ENCODE measurements around the gene MOCOS. TPM values are rescaled to one million over a fixed set of nuclear protein-coding genes. Genes with fewer than 3 reads are reported as not detected.

The MOCOS gene
- total and polyA plus RNA-seq, 2 of the 8 experiments (the other 6 are each of a cell fraction or from before 2014, with no cell fraction given): 4.7 to 5.8 TPM

DNA sequence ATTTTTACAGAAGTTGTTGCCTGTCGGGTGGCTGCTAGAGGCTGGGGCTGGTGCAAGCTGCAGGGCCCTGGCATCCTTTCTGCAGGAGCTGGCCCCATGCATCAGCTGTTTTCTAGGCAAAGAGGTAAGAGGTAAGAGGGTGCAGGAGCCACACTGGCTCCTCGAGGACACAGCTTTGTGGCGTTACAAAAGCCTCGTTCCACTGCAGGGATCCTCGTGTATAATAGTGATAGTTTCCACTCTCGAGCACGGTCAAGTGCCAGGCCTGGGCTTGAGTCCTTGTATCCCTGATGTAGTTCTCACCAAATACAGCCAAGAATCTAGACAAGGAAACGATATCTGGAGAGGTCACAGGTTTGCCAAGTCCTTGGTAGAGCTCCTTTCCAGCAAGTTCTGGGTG is 77.0 kb downstream of the MOCOS start (continued):
- TF ChIP-seq, protein P1, sequence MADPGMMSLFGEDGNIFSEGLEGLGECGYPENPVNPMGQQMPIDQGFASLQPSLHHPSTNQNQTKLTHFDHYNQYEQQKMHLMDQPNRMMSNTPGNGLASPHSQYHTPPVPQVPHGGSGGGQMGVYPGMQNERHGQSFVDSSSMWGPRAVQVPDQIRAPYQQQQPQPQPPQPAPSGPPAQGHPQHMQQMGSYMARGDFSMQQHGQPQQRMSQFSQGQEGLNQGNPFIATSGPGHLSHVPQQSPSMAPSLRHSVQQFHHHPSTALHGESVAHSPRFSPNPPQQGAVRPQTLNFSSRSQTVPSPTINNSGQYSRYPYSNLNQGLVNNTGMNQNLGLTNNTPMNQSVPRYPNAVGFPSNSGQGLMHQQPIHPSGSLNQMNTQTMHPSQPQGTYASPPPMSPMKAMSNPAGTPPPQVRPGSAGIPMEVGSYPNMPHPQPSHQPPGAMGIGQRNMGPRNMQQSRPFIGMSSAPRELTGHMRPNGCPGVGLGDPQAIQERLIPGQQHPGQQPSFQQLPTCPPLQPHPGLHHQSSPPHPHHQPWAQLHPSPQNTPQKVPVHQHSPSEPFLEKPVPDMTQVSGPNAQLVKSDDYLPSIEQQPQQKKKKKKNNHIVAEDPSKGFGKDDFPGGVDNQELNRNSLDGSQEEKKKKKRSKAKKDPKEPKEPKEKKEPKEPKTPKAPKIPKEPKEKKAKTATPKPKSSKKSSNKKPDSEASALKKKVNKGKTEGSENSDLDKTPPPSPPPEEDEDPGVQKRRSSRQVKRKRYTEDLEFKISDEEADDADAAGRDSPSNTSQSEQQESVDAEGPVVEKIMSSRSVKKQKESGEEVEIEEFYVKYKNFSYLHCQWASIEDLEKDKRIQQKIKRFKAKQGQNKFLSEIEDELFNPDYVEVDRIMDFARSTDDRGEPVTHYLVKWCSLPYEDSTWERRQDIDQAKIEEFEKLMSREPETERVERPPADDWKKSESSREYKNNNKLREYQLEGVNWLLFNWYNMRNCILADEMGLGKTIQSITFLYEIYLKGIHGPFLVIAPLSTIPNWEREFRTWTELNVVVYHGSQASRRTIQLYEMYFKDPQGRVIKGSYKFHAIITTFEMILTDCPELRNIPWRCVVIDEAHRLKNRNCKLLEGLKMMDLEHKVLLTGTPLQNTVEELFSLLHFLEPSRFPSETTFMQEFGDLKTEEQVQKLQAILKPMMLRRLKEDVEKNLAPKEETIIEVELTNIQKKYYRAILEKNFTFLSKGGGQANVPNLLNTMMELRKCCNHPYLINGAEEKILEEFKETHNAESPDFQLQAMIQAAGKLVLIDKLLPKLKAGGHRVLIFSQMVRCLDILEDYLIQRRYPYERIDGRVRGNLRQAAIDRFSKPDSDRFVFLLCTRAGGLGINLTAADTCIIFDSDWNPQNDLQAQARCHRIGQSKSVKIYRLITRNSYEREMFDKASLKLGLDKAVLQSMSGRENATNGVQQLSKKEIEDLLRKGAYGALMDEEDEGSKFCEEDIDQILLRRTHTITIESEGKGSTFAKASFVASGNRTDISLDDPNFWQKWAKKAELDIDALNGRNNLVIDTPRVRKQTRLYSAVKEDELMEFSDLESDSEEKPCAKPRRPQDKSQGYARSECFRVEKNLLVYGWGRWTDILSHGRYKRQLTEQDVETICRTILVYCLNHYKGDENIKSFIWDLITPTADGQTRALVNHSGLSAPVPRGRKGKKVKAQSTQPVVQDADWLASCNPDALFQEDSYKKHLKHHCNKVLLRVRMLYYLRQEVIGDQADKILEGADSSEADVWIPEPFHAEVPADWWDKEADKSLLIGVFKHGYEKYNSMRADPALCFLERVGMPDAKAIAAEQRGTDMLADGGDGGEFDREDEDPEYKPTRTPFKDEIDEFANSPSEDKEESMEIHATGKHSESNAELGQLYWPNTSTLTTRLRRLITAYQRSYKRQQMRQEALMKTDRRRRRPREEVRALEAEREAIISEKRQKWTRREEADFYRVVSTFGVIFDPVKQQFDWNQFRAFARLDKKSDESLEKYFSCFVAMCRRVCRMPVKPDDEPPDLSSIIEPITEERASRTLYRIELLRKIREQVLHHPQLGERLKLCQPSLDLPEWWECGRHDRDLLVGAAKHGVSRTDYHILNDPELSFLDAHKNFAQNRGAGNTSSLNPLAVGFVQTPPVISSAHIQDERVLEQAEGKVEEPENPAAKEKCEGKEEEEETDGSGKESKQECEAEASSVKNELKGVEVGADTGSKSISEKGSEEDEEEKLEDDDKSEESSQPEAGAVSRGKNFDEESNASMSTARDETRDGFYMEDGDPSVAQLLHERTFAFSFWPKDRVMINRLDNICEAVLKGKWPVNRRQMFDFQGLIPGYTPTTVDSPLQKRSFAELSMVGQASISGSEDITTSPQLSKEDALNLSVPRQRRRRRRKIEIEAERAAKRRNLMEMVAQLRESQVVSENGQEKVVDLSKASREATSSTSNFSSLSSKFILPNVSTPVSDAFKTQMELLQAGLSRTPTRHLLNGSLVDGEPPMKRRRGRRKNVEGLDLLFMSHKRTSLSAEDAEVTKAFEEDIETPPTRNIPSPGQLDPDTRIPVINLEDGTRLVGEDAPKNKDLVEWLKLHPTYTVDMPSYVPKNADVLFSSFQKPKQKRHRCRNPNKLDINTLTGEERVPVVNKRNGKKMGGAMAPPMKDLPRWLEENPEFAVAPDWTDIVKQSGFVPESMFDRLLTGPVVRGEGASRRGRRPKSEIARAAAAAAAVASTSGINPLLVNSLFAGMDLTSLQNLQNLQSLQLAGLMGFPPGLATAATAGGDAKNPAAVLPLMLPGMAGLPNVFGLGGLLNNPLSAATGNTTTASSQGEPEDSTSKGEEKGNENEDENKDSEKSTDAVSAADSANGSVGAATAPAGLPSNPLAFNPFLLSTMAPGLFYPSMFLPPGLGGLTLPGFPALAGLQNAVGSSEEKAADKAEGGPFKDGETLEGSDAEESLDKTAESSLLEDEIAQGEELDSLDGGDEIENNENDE (IDR thresholded peaks at IDR 0.05; ENCODE audit: insufficient replicate concordance, low read length): no peak
- TF ChIP-seq EP300 (IDR thresholded peaks at IDR 0.05; ENCODE audit: borderline replicate concordance in 1 of 2, low read depth in 2 of 2, low read length in 2 of 2) (no peak), TBP (IDR thresholded peaks at IDR 0.05; ENCODE audit: low read depth, low read length) (no peak), EZH2 (IDR thresholded peaks at IDR 0.05; ENCODE audit: low read depth, low read length, severe bottlenecking) (no peak), BRCA1 (IDR thresholded peaks at IDR 0.05; ENCODE audit: low read depth, low read length) (no peak), POLR2AphosphoS5 (IDR thresholded peaks at IDR 0.05; ENCODE audit: low read depth, low read length) (no peak), RNF2 (IDR thresholded peaks at IDR 0.05; ENCODE audit: borderline replicate concordance, low read depth, low read length, missing control alignments, poor library complexity, severe bottlenecking) (no peak), CBX8 (IDR thresholded peaks at IDR 0.05; ENCODE audit: borderline replicate concordance, low read depth, low read length) (no peak), JUN (IDR thresholded peaks at IDR 0.05; ENCODE audit: low read depth, low read length) (no peak), TAF7 (optimal IDR thresholded peaks at IDR 0.05; ENCODE audit: borderline replicate concordance, low read depth, low read length) (no peak)

Measured in H1 (cell line).